ENCODE data around the gene CDCA7. TPM values are rescaled to one million over a fixed set of nuclear protein-coding genes. Genes with fewer than 3 reads are reported as not detected.

Gene CDCA7
- total and polyA plus RNA-seq, 4 donors: 0.08 to 7.9 (median 0.17) TPM

DNA sequence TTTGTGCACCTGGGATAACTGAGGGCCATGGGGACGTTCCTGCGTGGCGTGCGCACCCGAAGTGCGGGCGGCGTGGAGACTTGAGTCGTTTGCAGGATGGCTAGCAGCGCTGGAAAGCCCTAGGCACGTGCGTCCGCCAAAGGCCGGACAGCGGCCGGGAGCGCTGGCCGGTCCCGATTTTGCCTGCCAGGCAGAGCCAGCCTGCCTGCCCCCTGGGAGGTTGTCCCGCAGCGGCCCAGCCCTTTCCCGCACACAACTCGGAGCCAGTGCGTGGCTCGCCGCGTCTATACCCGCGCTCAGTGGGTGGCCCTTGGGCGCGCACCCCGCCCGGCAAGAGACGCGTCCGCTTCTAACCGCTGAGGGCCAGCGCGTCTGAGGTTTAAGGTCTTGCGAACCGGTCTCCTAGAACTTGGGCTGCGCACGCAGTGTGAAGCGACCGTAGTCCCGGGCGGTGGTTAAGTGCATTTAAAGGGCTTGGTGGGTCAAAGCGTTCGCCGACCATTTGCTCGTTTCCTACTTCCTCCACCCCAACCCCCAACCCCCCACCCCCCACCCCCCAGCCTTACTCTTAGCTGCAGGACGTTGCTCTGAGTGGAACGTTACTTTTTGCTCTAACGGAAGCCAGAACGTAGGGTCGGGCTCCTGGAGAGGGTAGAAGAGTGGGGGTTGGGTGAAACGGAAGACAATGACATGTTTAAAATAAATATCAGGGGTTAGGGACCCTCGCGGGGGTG lies 627 bp downstream of the CDCA7 start:
- WGBS: 2% methylated on average over 59 of the region's 59 CpGs
- H3K9me3 ChIP-seq (ENCODE audit: control insufficient read depth in 4 of 4, low read length in 3 of 4): peaks cover 0 to 3% (median 0%) of the 10 kb centered on the region in 4 donors
- no peak overlapping the region for H3K27ac ChIP-seq (ENCODE audit: low read depth in 1 of 2, low read length in 2 of 2)
- no peak overlapping the region for H3K9ac ChIP-seq (ENCODE audit: low read depth in 1 of 2, low read length in 2 of 2)
- H3K4me3 ChIP-seq (ENCODE audit: low read depth in 1 of 3, low read length in 3 of 3): peak overlapping the region; percentile 28 to 59 (median 51)
- H3K27me3 ChIP-seq (ENCODE audit: control insufficient read depth in 4 of 4, insufficient read depth in 4 of 4, low read length in 3 of 4): peaks cover 0 to 8% (median 1%) of the 10 kb centered on the region in 4 donors
- DNase-seq (ENCODE audit: low spot score): peak; percentile 45
- H3K36me3 ChIP-seq (ENCODE audit: control insufficient read depth in 4 of 4, insufficient read depth in 3 of 4, low read depth in 1 of 4, low read length in 3 of 4): no peaks in the 10 kb centered on the region
- H3K4me1 ChIP-seq (ENCODE audit: control insufficient read depth in 4 of 4, insufficient read depth in 4 of 4, low read length in 3 of 4): peaks cover 6 to 19% (median 15%) of the 10 kb centered on the region in 4 donors
- TF ChIP-seq, protein P1, sequence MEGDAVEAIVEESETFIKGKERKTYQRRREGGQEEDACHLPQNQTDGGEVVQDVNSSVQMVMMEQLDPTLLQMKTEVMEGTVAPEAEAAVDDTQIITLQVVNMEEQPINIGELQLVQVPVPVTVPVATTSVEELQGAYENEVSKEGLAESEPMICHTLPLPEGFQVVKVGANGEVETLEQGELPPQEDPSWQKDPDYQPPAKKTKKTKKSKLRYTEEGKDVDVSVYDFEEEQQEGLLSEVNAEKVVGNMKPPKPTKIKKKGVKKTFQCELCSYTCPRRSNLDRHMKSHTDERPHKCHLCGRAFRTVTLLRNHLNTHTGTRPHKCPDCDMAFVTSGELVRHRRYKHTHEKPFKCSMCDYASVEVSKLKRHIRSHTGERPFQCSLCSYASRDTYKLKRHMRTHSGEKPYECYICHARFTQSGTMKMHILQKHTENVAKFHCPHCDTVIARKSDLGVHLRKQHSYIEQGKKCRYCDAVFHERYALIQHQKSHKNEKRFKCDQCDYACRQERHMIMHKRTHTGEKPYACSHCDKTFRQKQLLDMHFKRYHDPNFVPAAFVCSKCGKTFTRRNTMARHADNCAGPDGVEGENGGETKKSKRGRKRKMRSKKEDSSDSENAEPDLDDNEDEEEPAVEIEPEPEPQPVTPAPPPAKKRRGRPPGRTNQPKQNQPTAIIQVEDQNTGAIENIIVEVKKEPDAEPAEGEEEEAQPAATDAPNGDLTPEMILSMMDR (IDR thresholded peaks at IDR 0.05; ENCODE audit: low read depth, low read length, missing input control): no peak
- TF ChIP-seq SP1 (IDR thresholded peaks at IDR 0.05): no peak
- TF ChIP-seq RAD21 (IDR thresholded peaks at IDR 0.05): no peak
- no peak for TF ChIP-seq MAX (IDR thresholded peaks at IDR 0.05)
- no peak for TF ChIP-seq TAF1 (conservative IDR thresholded peaks at IDR 0.05)

GRCh38 chr2:173355866-173356508 lies 1.3 kb downstream of the CDCA7 start:
- no peak for DNase-seq (ENCODE audit: low spot score)
- H3K9ac ChIP-seq (ENCODE audit: low read depth in 1 of 2, low read length in 2 of 2): no peak overlapping the region
- 36% methylated on average over 16 of the region's 16 CpGs for WGBS

More at GRCh38 chr2:173355866-173356508, 1.3 kb downstream of the CDCA7 start:
- TF ChIP-seq FOXA2 (IDR thresholded peaks at IDR 0.05) (no peak), HNF4G (IDR thresholded peaks at IDR 0.05) (no peak), REST (IDR thresholded peaks at IDR 0.05) (no peak), RAD21 (IDR thresholded peaks at IDR 0.05) (no peak), JUND (IDR thresholded peaks at IDR 0.05) (no peak), NR2F2 (IDR thresholded peaks at IDR 0.05) (no peak), GABPA (IDR thresholded peaks at IDR 0.05 in 1 of 2, conservative IDR thresholded peaks at IDR 0.05 in 1 of 2) (no peak)
- H3K27ac ChIP-seq (ENCODE audit: low read depth in 1 of 2, low read length in 2 of 2): no peak overlapping the region
- H3K9me3 ChIP-seq (ENCODE audit: control insufficient read depth in 4 of 4, low read length in 3 of 4): peaks cover 0 to 3% (median 0%) of the 10 kb centered on the region in 4 donors
- peak overlapping the region in 1 of 3 donors; percentile 51 for H3K4me3 ChIP-seq (ENCODE audit: low read depth in 1 of 3, low read length in 3 of 3)
- peaks cover 6 to 19% (median 15%) of the 10 kb centered on the region in 4 donors for H3K4me1 ChIP-seq (ENCODE audit: control insufficient read depth in 4 of 4, insufficient read depth in 4 of 4, low read length in 3 of 4)
- no peaks in the 10 kb centered on the region for H3K36me3 ChIP-seq (ENCODE audit: control insufficient read depth in 4 of 4, insufficient read depth in 3 of 4, low read depth in 1 of 4, low read length in 3 of 4)
- peaks cover 0 to 8% (median 1%) of the 10 kb centered on the region in 4 donors for H3K27me3 ChIP-seq (ENCODE audit: control insufficient read depth in 4 of 4, insufficient read depth in 4 of 4, low read length in 3 of 4)
